Panc1 (cell line): Measurements from ENCODE around the gene TIMM50.

Experiments
- CTCF ChIP-seq: fragments of 450-650 bp; IDR thresholded peaks from 2 replicates; pipeline ENCODE4 v1.5.1; 2017; ENCODE audit warnings: mild to moderate bottlenecking
- POLR2AphosphoS5 ChIP-seq: IDR thresholded peaks from 2 replicates; pipeline ENCODE4 v1.6.1; 2012; ENCODE audit warnings: mild to moderate bottlenecking, low read depth, low read length, moderate library complexity
- REST ChIP-seq, 2 experiments: IDR thresholded peaks; 2 replicates each; pipeline ENCODE4 v1.6.1; 2011 to 2012; ENCODE audit warnings: low read depth in 2 of 2, control low read depth in 1 of 2, low read length in 1 of 2, mild to moderate bottlenecking in 1 of 2, moderate library complexity in 1 of 2; ENCODE audit not compliant: insufficient read depth in 1 of 2
- SIN3A ChIP-seq: IDR thresholded peaks from 2 replicates; pipeline ENCODE4 v1.6.1; 2012; ENCODE audit warnings: low read depth, mild to moderate bottlenecking, low read length, moderate library complexity, borderline replicate concordance; ENCODE audit not compliant: insufficient read depth
- TCF7L2 ChIP-seq: IDR thresholded peaks from 2 replicates; pipeline ENCODE4 v1.6.1; 2011; ENCODE audit warnings: mild to moderate bottlenecking, low read depth, low read length, inconsistent platforms

- TF ChIP-seq CTCF (no peak), POLR2AphosphoS5 (no peak), TCF7L2 (no peak), REST (IDR thresholded peaks at IDR 0.05; ENCODE audit: insufficient read depth in 1 of 2, low read depth in 2 of 2, low read length in 1 of 2) (no peak), SIN3A (no peak)
These were observed 44.9 kb upstream of the TIMM50 start, which contains the start of gene RPS16 for GRCh38 chr19:39435499-39436349.
